Mesothelial cell of epicardium (in vitro differentiated cells): ENCODE results near the gene SNRPA. TPM values are rescaled to one million over a fixed set of nuclear protein-coding genes. Genes with fewer than 3 reads are reported as not detected.
A peak's percentile ranks its signal among the peaks of the same experiment; 100 is the strongest.
"Not testable (repeated sequence)": the region's sequence is repeated elsewhere in the genome, so short reads cannot be mapped to it uniquely, and the experiment has no call there.

Experiments used
- DNase-seq, 2 experiments: peaks; one replicate each; pipeline ENCODE4 v3.0.0; 2021; ENCODE audit warnings: low spot score in 2 of 2; ENCODE audit not compliant: unreplicated experiment in 2 of 2
- H3K27ac Mint-ChIP-seq: 2 replicates; pipeline ENCODE4 v1.8.0; 2021; ENCODE audit warnings: mixed read lengths
- H3K27me3 Mint-ChIP-seq: 2 replicates; pipeline ENCODE4 v1.8.0; 2021; ENCODE audit warnings: low read depth, mixed read lengths
- H3K36me3 Mint-ChIP-seq: 2 replicates; pipeline ENCODE4 v1.8.0; 2021; ENCODE audit warnings: mixed read lengths
- H3K4me1 Mint-ChIP-seq: 2 replicates; pipeline ENCODE4 v1.8.0; 2021; ENCODE audit warnings: mixed read lengths
- H3K4me3 Mint-ChIP-seq: 2 replicates; pipeline ENCODE4 v1.8.0; 2021; ENCODE audit warnings: mild to moderate bottlenecking, moderate library complexity, mixed read lengths
- H3K9me3 Mint-ChIP-seq: 2 replicates; pipeline ENCODE4 v1.8.0; 2021; ENCODE audit warnings: mixed read lengths
- CTCF ChIP-seq: fragments of 200-600 bp; sonication (generic); IDR thresholded peaks from one replicate; pipeline ENCODE4 v1.5.0; 2021; ENCODE audit warnings: antibody characterized with exemption; ENCODE audit not compliant: unreplicated experiment
- total RNA-seq: library from RNA; stranded (reverse); gene quantifications from 3 replicates; pipeline ENCODE4 v1.2.1, GENCODE V29; 2021

The SNRPA gene
- total RNA-seq, 1 donor from 2014 or later, result 109 TPM

GRCh38 chr19:40808497-40808896 is 57.5 kb downstream of the SNRPA start:
- peaks cover 2% of the 10 kb centered on the region for H3K36me3 Mint-ChIP-seq
- peak overlapping the region; percentile 30 for H3K27ac Mint-ChIP-seq
- no peaks in the 10 kb centered on the region for H3K27me3 Mint-ChIP-seq
- no peak overlapping the region for H3K4me3 Mint-ChIP-seq
- DNase-seq, result no peak
- no peak for TF ChIP-seq CTCF
- no peaks in the 10 kb centered on the region for H3K9me3 Mint-ChIP-seq
- peaks cover 59% of the 10 kb centered on the region for H3K4me1 Mint-ChIP-seq

DNA sequence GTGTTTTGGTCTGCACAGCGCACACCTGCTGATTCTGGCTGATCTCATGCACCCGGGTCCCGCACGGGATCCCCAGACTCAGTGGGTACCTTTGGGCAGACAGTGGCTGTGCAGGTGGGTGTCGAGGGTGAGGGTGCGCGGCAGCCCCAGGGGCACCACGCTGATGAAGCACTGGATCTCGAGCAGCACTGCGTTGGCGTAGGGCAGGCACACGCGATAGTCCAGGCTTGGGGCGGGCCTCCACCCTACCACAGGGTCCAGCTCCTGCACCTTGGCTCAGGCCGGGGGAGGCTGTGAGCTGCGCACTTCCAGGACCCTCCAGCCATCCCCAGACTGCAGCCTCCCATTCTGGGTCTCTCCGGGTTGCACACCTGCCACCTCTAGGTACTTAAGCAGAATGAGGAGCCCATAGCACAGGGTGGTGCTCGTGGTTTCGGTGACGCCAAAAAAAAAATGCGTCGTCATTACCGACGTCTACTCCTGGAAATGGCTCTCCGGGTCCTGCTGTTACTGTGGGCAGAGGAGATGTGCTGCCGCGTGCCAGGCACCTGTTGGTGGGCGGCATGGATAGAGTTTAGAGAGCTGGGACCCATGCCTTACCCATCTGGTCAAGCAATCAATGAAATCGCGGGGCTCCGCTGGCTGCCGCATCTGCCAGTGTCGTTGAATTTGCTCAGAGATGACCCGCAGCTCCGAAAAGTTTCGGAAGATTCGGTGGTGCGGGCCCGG is 58.5 kb downstream of the SNRPA start:
- TF ChIP-seq CTCF, result no peak
- H3K36me3 Mint-ChIP-seq, result peaks cover 2% of the 10 kb centered on the region
- no peak for DNase-seq
- no peaks in the 10 kb centered on the region for H3K9me3 Mint-ChIP-seq
- peaks cover 62% of the 10 kb centered on the region for H3K4me1 Mint-ChIP-seq
- H3K4me3 Mint-ChIP-seq, result peak overlapping the region; percentile 94
- peak overlapping the region; percentile 64 for H3K27ac Mint-ChIP-seq
- no peaks in the 10 kb centered on the region for H3K27me3 Mint-ChIP-seq

DNA sequence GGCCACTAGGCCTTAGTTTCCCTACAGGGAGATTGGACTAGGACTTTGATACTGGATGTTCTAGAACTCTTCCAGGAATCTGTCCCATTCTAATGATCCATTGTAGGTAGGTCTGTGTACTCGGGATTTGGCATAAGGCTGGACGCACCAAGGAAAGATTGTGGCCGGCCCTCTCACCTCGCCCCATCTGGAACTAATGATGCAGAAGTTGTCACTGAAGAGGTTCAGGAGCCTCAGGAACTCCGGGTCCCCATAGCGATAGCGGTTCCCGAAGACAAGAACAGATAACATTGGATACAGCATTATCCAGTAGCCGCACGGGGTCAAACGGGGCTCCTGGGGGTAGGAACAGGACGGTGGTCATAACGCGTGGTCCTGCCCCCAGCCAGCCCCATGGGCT is 59.2 kb downstream of the SNRPA start:
- Mint-ChIP-seq H3K36me3 (peaks cover 2% of the 10 kb centered on the region), H3K4me3 (peak overlapping the region; percentile 94), H3K27ac (peak overlapping the region; percentile 64), H3K4me1 (peaks cover 63% of the 10 kb centered on the region), H3K9me3 (no peaks in the 10 kb centered on the region), H3K27me3 (no peaks in the 10 kb centered on the region)
- no peak for DNase-seq
- no peak for TF ChIP-seq CTCF

DNA sequence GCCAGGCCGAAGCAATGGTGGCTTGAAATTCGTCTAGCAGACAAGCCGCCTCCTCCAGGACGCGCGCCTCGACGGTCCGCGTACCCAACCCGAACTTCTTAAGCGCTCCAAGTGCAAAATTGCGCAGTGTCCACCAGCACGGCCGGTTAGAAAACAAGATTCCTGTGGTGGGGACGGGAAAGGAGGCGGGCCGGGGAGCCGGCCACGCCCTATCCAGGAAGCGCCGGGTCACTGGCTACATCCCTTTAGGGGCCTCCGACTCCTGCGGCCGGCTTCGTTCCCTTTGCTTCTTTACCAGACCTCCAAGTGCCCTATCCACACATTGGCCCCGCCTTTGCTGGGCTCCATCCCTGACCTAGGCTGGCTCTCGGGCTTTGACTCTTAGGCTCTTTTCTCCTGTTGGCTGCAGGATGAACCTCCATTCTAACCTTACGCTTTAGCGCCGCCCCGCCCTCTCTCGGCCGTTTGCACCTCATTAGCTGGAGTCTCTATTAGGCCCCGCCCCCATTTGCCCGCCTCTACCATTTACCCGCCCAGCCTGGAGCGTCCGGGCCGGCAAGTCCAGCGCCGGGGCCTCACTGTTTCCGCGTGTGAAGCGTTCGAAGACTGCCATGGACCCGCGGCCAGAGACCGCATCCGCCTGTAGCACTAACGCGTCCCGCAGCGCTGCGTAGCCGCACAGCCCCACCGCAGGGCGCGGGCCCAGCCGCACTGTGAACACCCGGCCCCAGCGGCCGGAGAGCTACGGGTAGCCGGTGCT is 59.8 kb downstream of the SNRPA start:
- not testable (repeated sequence) for H3K36me3 Mint-ChIP-seq, H3K9me3 Mint-ChIP-seq, H3K27me3 Mint-ChIP-seq
- peak; percentile 58 to 79 for DNase-seq
- Mint-ChIP-seq H3K27ac (peak overlapping the region; percentile 96), H3K4me1 (peaks cover 64% of the 10 kb centered on the region), H3K4me3 (peak overlapping the region; percentile 94)

- no peak for TF ChIP-seq CTCF
- peaks cover 2% of the 10 kb centered on the region for H3K36me3 Mint-ChIP-seq
- H3K4me1 Mint-ChIP-seq, result peaks cover 57% of the 10 kb centered on the region
- no peaks in the 10 kb centered on the region for H3K9me3 Mint-ChIP-seq
- peak overlapping the region; percentile 94 for H3K4me3 Mint-ChIP-seq
- H3K27me3 Mint-ChIP-seq, result peaks cover 3% of the 10 kb centered on the region
- peak overlapping the region; percentile 96 for H3K27ac Mint-ChIP-seq
- DNase-seq, result peak in 1 of 2 experiments; percentile 67
Measured at GRCh38 chr19:40811478-40812341, 60.7 kb downstream of the SNRPA start.

DNA sequence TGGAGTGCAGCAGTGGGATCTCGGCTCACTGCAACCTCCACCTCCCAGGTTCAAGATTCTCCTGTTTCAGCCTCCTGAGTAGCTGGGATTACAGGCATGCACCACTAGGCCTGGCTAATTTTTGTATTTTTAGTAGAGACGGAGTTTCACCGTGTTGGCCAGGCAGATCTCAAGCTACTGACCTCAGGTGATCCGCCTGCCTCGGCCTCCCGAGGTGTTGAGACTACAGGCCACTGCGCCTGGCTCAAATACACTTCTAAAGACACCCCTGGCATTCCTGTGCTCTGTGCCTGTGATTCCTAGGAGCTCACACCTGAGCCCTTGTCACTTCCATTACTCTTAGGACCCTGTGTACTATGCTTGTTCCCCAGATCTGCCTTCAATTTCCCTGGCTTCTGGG is 61.6 kb downstream of the SNRPA start:
- Mint-ChIP-seq H3K4me1 (peaks cover 50% of the 10 kb centered on the region), H3K27ac (peak overlapping the region; percentile 96), H3K4me3 (peak overlapping the region; percentile 94)
- H3K9me3 Mint-ChIP-seq, DNase-seq, H3K36me3 Mint-ChIP-seq, H3K27me3 Mint-ChIP-seq: not testable (repeated sequence)
